ENCODE data around the gene DUSP10.

DNA sequence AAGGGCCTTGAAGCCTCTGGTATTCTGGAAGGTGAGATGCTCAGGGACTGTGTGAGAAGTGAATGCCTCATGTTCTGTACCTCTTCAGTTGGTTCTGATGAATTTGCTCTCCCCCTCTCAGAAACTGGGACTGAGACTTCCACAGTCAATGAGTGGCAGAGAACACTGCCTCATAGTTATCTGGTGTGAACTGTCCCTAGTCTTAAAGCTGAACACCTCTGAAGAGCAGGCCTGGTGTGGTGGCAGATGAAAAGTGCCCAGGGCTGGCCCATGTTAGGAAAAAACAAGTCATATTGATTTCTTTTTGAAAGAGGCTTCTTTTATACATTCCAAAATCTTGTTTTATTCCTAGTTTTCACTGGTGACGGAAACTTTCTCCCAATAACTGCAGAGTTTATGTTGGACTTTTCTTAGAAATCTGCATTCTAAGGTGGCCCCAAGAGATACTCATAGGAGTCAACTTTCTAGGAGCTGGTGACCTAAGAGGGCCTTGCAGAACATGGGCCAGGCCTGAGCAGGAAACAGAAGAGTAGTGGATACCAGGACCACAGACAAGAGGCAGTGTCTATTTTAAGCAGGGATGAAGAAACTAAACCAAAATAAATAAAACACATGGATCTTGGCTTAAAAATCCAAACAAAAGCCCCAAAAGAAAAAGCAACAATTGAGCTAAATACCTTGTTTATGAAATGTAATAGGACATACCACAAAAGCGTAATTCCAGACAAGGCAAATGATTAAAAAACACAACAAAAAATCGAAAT lies 19.5 kb downstream of the DUSP10 start:
- TF ChIP-seq POLR2A (IDR thresholded peaks at IDR 0.05): no peak
- no peak for TF ChIP-seq POLR2AphosphoS5 (IDR thresholded peaks at IDR 0.05)
